Caco-2 (cell line): ENCODE data around the gene ITPR1. TPM values are rescaled to one million over a fixed set of nuclear protein-coding genes. Genes with fewer than 3 reads are reported as not detected.

ENCODE experiments used
- BruUV-seq: library from RNA; stranded (reverse); fragments of 400-500 nt; replicated peaks from 2 replicates; lab custom pipeline; 2021; lab: Mats Ljungman, UMichigan
- CTCF ChIA-PET: fragments of 300-600 bp; sonication (Branson Sonifier 250); formaldehyde crosslinking; loops from one replicate; lab custom pipeline; 2022; ENCODE audit warnings: antibody characterized with exemption; lab: Charles Lee
- POLR2A ChIA-PET: fragments of 300-600 bp; sonication (Branson Sonifier 250); formaldehyde crosslinking; loops from one replicate; lab custom pipeline; 2022; ENCODE audit warnings: antibody characterized with exemption; lab: Charles Lee
- DNase-seq, 2 experiments: peaks; one replicate each; pipeline versions ENCODE4 v3.0.0 to v3.0.0-alpha.2; 2020 to 2022
- H3K27me3 ChIP-seq: replicated peaks from 2 replicates; pipeline ENCODE4 v1.6.0; 2011; ENCODE audit warnings: low read length; ENCODE audit not compliant: control insufficient read depth, insufficient read depth
- H3K36me3 ChIP-seq: 2 replicates; pipeline ENCODE4 v1.5.1; 2011; ENCODE audit warnings: low read length; ENCODE audit not compliant: control insufficient read depth, insufficient read depth
- H3K4me1 ChIP-seq: fragments of 250-450 bp; sonication (Bioruptor Pico); 2 replicates; pipeline ENCODE4 v1.5.1; 2020; ENCODE audit warnings: mild to moderate bottlenecking
- H3K4me3 ChIP-seq: 2 replicates; pipeline ENCODE4 v1.5.1; 2011; ENCODE audit warnings: low read depth, mild to moderate bottlenecking, control low read depth, low read length
- H3K9me3 ChIP-seq: fragments of 250-450 bp; sonication (Bioruptor Pico); 2 replicates; pipeline ENCODE4 v1.5.1; 2020; ENCODE audit warnings: mild to moderate bottlenecking, moderate library complexity
- H3K27ac Mint-ChIP-seq: one replicate; pipeline ENCODE4 v1.8.0; 2022; ENCODE audit warnings: mixed read lengths; ENCODE audit not compliant: unreplicated experiment
- H3K27me3 Mint-ChIP-seq: one replicate; pipeline ENCODE4 v1.8.0; 2022; ENCODE audit warnings: mixed read lengths; ENCODE audit not compliant: insufficient read depth, unreplicated experiment
- H3K36me3 Mint-ChIP-seq: one replicate; pipeline ENCODE4 v1.8.0; 2022; ENCODE audit warnings: mild to moderate bottlenecking, mixed read lengths; ENCODE audit not compliant: insufficient read depth, unreplicated experiment
- H3K4me1 Mint-ChIP-seq: one replicate; pipeline ENCODE4 v1.8.0; 2022; ENCODE audit warnings: low read depth, mixed read lengths; ENCODE audit not compliant: unreplicated experiment
- H3K4me3 Mint-ChIP-seq: one replicate; pipeline ENCODE4 v1.8.0; 2022; ENCODE audit warnings: mild to moderate bottlenecking, moderate library complexity, mixed read lengths; ENCODE audit not compliant: unreplicated experiment
- H3K9me3 Mint-ChIP-seq: one replicate; pipeline ENCODE4 v1.8.0; 2022; ENCODE audit warnings: mixed read lengths; ENCODE audit not compliant: unreplicated experiment
- intact Hi-C: fragments of 100-400 bp; cut with micrococcal nuclease; formaldehyde crosslinking; loops from one replicate; pipeline ENCODE4 v1.10.0; 2022; ENCODE audit not compliant: unreplicated experiment
- total RNA-seq: library from RNA; stranded (reverse); gene quantifications from 2 replicates; pipeline ENCODE4 v1.2.3, GENCODE V29; 2022
- TF ChIP-seq, protein P1 (sequence below), 2 experiments: fragments of 200-600 bp in 1 of 2; IDR thresholded peaks; 1 replicate in 1 of 2; 2 replicates in 1 of 2; pipeline versions ENCODE4 v1.5.1 to v1.8.0; 2011 to 2022; ENCODE audit warnings: antibody characterized with exemption in 1 of 2, control low read depth in 1 of 2, inconsistent platforms in 1 of 2, low read depth in 1 of 2, low read length in 1 of 2, mild to moderate bottlenecking in 1 of 2, moderate library complexity in 1 of 2; ENCODE audit not compliant: insufficient read depth in 1 of 2, severe bottlenecking in 1 of 2, unreplicated experiment in 1 of 2

Gene ITPR1
- total RNA-seq, 1 experiment from 2014 or later = 10.4 TPM

DNA sequence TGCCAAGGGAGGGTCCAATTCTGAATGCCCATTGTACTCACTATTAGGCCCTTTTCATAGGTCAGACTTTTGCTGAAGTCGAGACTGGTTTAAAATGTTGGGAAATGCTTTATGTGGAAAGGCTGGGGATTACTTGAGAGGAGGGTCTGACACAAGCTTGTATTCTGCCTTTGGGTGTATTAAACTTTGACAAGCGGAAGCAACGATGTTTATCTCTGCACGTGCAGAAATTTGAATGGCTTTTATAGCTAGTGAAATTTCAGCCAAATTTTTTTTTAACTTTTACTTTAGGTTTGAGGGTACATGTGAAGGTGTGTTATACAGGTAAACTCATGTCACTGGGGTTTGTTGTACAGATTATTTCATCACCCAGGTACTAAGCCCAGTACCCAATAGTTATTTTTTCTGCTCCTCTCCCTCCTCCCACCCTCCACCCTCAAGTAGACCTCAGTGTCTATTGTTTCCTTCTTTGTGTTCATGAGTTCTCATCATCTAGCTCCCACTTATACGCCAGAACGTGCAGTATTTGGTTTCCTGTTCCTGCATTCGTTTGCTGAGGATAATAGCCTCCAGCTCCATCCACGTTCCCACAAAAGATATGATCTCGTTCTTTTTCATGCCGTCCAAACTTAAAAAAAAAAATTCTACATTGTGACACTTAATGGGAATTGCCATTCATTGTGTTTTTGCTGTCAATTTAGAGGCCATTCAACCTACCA, 263.1 kb downstream of the ITPR1 start:
- peaks cover 68% of the 10 kb centered on the region for H3K4me1 ChIP-seq
- Mint-ChIP-seq H3K4me3 (no peak overlapping the region), H3K27ac (no peak overlapping the region), H3K36me3 (peaks cover 12% of the 10 kb centered on the region), H3K9me3 (no peaks in the 10 kb centered on the region), H3K4me1 (peaks cover 31% of the 10 kb centered on the region), H3K27me3 (no peaks in the 10 kb centered on the region)
- H3K9me3 ChIP-seq = 0 out of 2 replicates have a peak, but pooled peaks cover 4% of the 10 kb centered on the region
- TF ChIP-seq, protein P1, sequence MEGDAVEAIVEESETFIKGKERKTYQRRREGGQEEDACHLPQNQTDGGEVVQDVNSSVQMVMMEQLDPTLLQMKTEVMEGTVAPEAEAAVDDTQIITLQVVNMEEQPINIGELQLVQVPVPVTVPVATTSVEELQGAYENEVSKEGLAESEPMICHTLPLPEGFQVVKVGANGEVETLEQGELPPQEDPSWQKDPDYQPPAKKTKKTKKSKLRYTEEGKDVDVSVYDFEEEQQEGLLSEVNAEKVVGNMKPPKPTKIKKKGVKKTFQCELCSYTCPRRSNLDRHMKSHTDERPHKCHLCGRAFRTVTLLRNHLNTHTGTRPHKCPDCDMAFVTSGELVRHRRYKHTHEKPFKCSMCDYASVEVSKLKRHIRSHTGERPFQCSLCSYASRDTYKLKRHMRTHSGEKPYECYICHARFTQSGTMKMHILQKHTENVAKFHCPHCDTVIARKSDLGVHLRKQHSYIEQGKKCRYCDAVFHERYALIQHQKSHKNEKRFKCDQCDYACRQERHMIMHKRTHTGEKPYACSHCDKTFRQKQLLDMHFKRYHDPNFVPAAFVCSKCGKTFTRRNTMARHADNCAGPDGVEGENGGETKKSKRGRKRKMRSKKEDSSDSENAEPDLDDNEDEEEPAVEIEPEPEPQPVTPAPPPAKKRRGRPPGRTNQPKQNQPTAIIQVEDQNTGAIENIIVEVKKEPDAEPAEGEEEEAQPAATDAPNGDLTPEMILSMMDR (IDR thresholded peaks at IDR 0.05; ENCODE audit: insufficient read depth in 1 of 2, low read depth in 1 of 2, low read length in 1 of 2, severe bottlenecking in 1 of 2, unreplicated experiment in 1 of 2) = no peak
- CTCF ChIA-PET = no interaction called here
- no peaks in the 10 kb centered on the region for H3K27me3 ChIP-seq
- H3K36me3 ChIP-seq = no peaks in the 10 kb centered on the region
- no peak overlapping the region for H3K4me3 ChIP-seq
- BruUV-seq = no TSS peak
- POLR2A ChIA-PET = interaction anchor here (0.6 kb wide), 1 partner anchor 289 kb away, joined by 3 read pairs; the partner anchor contains the start of gene SUMF1
- intact Hi-C loops = no loop called here
- no peak for DNase-seq

- DNase-seq = no peak
- TF ChIP-seq, protein P1 (IDR thresholded peaks at IDR 0.05; ENCODE audit: insufficient read depth in 1 of 2, low read depth in 1 of 2, low read length in 1 of 2, severe bottlenecking in 1 of 2, unreplicated experiment in 1 of 2) = no peak
- peaks cover 28% of the 10 kb centered on the region for H3K4me1 Mint-ChIP-seq
- intact Hi-C loops = no loop called here
- Histone ChIP-seq H3K4me1 (peaks cover 60% of the 10 kb centered on the region), H3K27me3 (no peaks in the 10 kb centered on the region), H3K4me3 (no peak overlapping the region), H3K36me3 (no peaks in the 10 kb centered on the region), H3K9me3 (0 out of 2 replicates have a peak, but pooled peaks cover 4% of the 10 kb centered on the region)
- CTCF ChIA-PET = no interaction called here
- no peaks in the 10 kb centered on the region for H3K9me3 Mint-ChIP-seq
- no peak overlapping the region for H3K4me3 Mint-ChIP-seq
- POLR2A ChIA-PET = no interaction called here
- H3K27me3 Mint-ChIP-seq = no peaks in the 10 kb centered on the region
- peak overlapping the region; percentile 94 for H3K27ac Mint-ChIP-seq
- H3K36me3 Mint-ChIP-seq = peaks cover 12% of the 10 kb centered on the region
- no TSS peak for BruUV-seq
These were observed 263.9 kb downstream of the ITPR1 start for GRCh38 chr3:4756855-4757574.

DNA sequence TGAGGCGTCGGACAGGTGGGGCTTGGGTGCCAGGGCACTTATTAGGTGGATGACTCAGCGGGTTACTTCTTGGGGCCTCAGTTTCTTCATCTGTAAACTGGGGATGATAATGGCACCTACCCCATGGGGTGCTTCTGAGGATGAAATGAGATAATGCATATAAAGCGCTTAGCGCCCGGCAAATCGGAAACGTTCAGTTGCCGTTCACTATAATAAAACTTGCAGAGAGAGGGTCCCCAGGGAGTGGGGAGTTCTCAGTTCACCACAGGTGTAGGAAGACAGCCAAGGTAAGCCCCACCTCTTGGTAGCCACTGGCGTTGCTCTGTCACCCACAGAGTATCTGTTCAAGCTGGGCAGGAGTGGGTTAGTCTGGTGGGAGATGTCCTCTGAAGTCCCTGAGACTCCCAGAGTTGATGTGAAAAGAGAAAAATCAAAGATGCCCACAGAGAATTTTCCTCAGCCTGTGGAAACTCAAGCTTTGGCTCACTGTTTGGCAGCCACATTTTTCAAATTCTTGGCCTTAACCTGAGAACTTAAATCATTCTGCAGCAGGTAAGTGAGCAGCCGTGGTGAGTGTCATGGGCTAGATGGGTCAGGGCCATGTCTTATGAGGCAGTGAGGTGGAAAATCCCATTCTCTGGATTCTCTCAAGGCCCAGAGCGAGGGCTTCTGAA, 264.6 kb downstream of the ITPR1 start:
- peaks cover 12% of the 10 kb centered on the region for H3K36me3 Mint-ChIP-seq

More for the DNA sequence above, 264.6 kb downstream of the ITPR1 start:
- no peak overlapping the region for H3K4me3 Mint-ChIP-seq
- Histone ChIP-seq H3K9me3 (peaks cover 4% of the 10 kb centered on the region; the same call in 1 of the 2 replicates), H3K4me3 (no peak overlapping the region), H3K36me3 (no peaks in the 10 kb centered on the region), H3K4me1 (peaks cover 55% of the 10 kb centered on the region), H3K27me3 (no peaks in the 10 kb centered on the region)
- TF ChIP-seq, protein P1 (IDR thresholded peaks at IDR 0.05; ENCODE audit: insufficient read depth in 1 of 2, low read depth in 1 of 2, low read length in 1 of 2, severe bottlenecking in 1 of 2, unreplicated experiment in 1 of 2) = no peak
- H3K9me3 Mint-ChIP-seq = no peaks in the 10 kb centered on the region
- ChIA-PET POLR2A (no interaction called here), CTCF (no interaction called here)
- intact Hi-C loops = loop anchor here (1.0 kb wide), 1 partner anchor 13 kb away; no protein-coding TSS in a partner anchor
- no peaks in the 10 kb centered on the region for H3K27me3 Mint-ChIP-seq
- H3K27ac Mint-ChIP-seq = peak overlapping the region; percentile 94
- peaks cover 25% of the 10 kb centered on the region for H3K4me1 Mint-ChIP-seq
- no TSS peak for BruUV-seq
- peak; percentile 30 to 49 for DNase-seq
